GM23248 (cell line): ENCODE results near the gene TXNDC8.

ENCODE experiments used
- EZH2 ChIP-seq: fragments of 200-600 bp; sonication (generic); IDR thresholded peaks from 2 replicates; pipeline ENCODE4 v1.6.1; 2018; ENCODE audit warnings: antibody characterized with exemption, mild to moderate bottlenecking; ENCODE audit not compliant: insufficient read depth, poor library complexity, severe bottlenecking
- EZH2phosphoT487 ChIP-seq: fragments of 200-600 bp; sonication (generic); IDR thresholded peaks from 2 replicates; pipeline ENCODE4 v1.6.1; 2018; ENCODE audit warnings: antibody characterized with exemption, moderate library complexity, mild to moderate bottlenecking, low read depth; ENCODE audit not compliant: insufficient read depth

GRCh38 chr9:110334871-110335270 is 2.8 kb downstream of the TXNDC8 start:
- TF ChIP-seq EZH2 (no peak), EZH2phosphoT487 (no peak)
